ENCODE results near the gene SLFN11.
A peak's percentile ranks its signal among the peaks of the same experiment; 100 is the strongest.

Gene SLFN11

GRCh38 chr17:35373984-35374765, 754 bp upstream of the SLFN11 start:
- peak; percentile 61 to 62 for DNase-seq
- no peak for TF ChIP-seq POLR2A (IDR thresholded peaks at IDR 0.05; ENCODE audit: low read length)
- TF ChIP-seq GATA1 (IDR thresholded peaks at IDR 0.05; ENCODE audit: low read depth, low read length): no peak

- TF ChIP-seq GATA1 (IDR thresholded peaks at IDR 0.05; ENCODE audit: low read depth, low read length) (no peak), POLR2A (IDR thresholded peaks at IDR 0.05; ENCODE audit: low read length) (no peak)
- DNase-seq: peak; percentile 48 to 54
These were observed 431 bp downstream of the SLFN11 start for GRCh38 chr17:35372846-35373533.

- no peak for TF ChIP-seq POLR2A (IDR thresholded peaks at IDR 0.05; ENCODE audit: low read length)
- no peak for TF ChIP-seq GATA1 (IDR thresholded peaks at IDR 0.05; ENCODE audit: low read depth, low read length)
These were observed 1.5 kb downstream of the SLFN11 start for GRCh38 chr17:35371934-35372333.

GRCh38 chr17:35368081-35368830, 5.2 kb downstream of the SLFN11 start:
- TF ChIP-seq GATA1 (IDR thresholded peaks at IDR 0.05; ENCODE audit: low read depth, low read length) (no peak), POLR2A (IDR thresholded peaks at IDR 0.05; ENCODE audit: low read length) (no peak)
- DNase-seq: no peak

More at GRCh38 chr17:35371934-35372333, 1.5 kb downstream of the SLFN11 start:
- no peak for DNase-seq

GRCh38 chr17:35361027-35361426, 12.4 kb downstream of the SLFN11 start:
- DNase-seq: no peak
- TF ChIP-seq POLR2A (IDR thresholded peaks at IDR 0.05; ENCODE audit: low read length) (no peak), GATA1 (IDR thresholded peaks at IDR 0.05; ENCODE audit: low read depth, low read length) (no peak)

- no peak for DNase-seq
- TF ChIP-seq POLR2A (IDR thresholded peaks at IDR 0.05; ENCODE audit: low read length) (no peak), GATA1 (IDR thresholded peaks at IDR 0.05; ENCODE audit: low read depth, low read length) (no peak)
These were observed 14.0 kb downstream of the SLFN11 start for GRCh38 chr17:35359398-35359797.

- TF ChIP-seq GATA1 (IDR thresholded peaks at IDR 0.05; ENCODE audit: low read depth, low read length): no peak
- no peak for DNase-seq
These were observed 21.1 kb downstream of the SLFN11 start for GRCh38 chr17:35352284-35352683.

GRCh38 chr17:35350493-35350892, 22.9 kb downstream of the SLFN11 start:
- TF ChIP-seq POLR2A (IDR thresholded peaks at IDR 0.05; ENCODE audit: low read length) (no peak), GATA1 (IDR thresholded peaks at IDR 0.05; ENCODE audit: low read depth, low read length) (no peak)
- no peak for DNase-seq

- TF ChIP-seq POLR2A (IDR thresholded peaks at IDR 0.05; ENCODE audit: low read length) (no peak), GATA1 (IDR thresholded peaks at IDR 0.05; ENCODE audit: low read depth, low read length) (no peak)
- DNase-seq: no peak
These were observed 27.3 kb downstream of the SLFN11 start for GRCh38 chr17:35345926-35346771.

GRCh38 chr17:35345445-35345925, 27.9 kb downstream of the SLFN11 start:
- no peak for DNase-seq
- TF ChIP-seq POLR2A (IDR thresholded peaks at IDR 0.05; ENCODE audit: low read length) (no peak), GATA1 (IDR thresholded peaks at IDR 0.05; ENCODE audit: low read depth, low read length) (no peak)

GRCh38 chr17:35344262-35344661, 29.2 kb downstream of the SLFN11 start:
- TF ChIP-seq POLR2A (IDR thresholded peaks at IDR 0.05; ENCODE audit: low read length): no peak
- no peak for TF ChIP-seq GATA1 (IDR thresholded peaks at IDR 0.05; ENCODE audit: low read depth, low read length)

GRCh38 chr17:35342276-35342675, 31.1 kb downstream of the SLFN11 start:
- TF ChIP-seq POLR2A (IDR thresholded peaks at IDR 0.05; ENCODE audit: low read length): no peak
- TF ChIP-seq GATA1 (IDR thresholded peaks at IDR 0.05; ENCODE audit: low read depth, low read length): no peak
- no peak for DNase-seq

More at GRCh38 chr17:35344262-35344661, 29.2 kb downstream of the SLFN11 start:
- DNase-seq: no peak

- no peak for DNase-seq
- TF ChIP-seq POLR2A (IDR thresholded peaks at IDR 0.05; ENCODE audit: low read length) (no peak), GATA1 (IDR thresholded peaks at IDR 0.05; ENCODE audit: low read depth, low read length) (no peak)
These were observed 31.9 kb downstream of the SLFN11 start for GRCh38 chr17:35341411-35341992.
